Subcutaneous adipose tissue (tissue), 4 donors: ENCODE measurements around the gene FBXO48. TPM values are rescaled to one million over a fixed set of nuclear protein-coding genes. Genes with fewer than 3 reads are reported as not detected.

ENCODE experiments used
- total RNA-seq, 4 donors: library from RNA; depleted of rRNA; stranded (reverse); fragments of >200 nt; gene quantifications; one replicate each; pipeline ENCODE4 v1.1.0, GENCODE V29; 2016
- TF ChIP-seq, protein P1 (sequence below): fragments of 450-650 bp; IDR thresholded peaks from one replicate; pipeline ENCODE4 v1.5.1; 2016; ENCODE audit warnings: low read depth, mild to moderate bottlenecking, control low read depth, antibody characterized with exemption, moderate library complexity

FBXO48 gene
- total RNA-seq, 4 donors from 2014 or later: 1.3 to 2.0 (median 1.8) TPM

DNA sequence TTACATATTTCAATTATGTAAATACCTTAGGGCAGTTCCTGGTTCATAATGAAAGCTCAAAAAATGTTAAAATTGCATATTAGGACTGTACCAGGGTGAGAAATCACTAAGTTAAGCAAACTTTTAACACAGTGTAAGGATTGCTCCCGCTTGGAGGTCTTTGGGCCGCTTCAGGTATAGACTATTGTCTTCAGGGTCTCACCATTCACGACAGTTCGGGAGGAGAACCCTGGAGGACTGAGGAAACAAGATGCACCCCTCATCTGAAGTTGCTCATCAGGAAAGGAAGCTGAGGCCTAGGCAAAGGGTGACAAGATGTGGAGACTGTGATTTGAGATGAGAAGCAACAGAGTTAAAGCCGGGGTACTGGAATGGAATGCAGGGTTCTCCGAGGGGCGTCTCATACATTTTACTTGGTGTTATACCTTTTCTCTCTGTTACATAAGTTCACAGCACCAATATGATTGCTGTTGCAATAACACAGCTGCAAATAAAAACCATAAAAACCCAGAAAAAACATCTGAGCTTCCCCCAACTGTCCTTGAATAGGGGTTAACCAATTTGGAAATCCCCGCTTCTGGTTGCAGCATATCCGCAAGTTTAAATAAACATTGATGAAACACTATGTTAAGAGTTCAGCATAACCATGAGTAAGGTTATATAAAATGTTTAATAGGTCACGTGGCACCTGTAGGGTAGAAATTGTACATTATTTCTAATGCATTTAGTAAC, 40.1 kb downstream of the FBXO48 start:
- TF ChIP-seq, protein P1, sequence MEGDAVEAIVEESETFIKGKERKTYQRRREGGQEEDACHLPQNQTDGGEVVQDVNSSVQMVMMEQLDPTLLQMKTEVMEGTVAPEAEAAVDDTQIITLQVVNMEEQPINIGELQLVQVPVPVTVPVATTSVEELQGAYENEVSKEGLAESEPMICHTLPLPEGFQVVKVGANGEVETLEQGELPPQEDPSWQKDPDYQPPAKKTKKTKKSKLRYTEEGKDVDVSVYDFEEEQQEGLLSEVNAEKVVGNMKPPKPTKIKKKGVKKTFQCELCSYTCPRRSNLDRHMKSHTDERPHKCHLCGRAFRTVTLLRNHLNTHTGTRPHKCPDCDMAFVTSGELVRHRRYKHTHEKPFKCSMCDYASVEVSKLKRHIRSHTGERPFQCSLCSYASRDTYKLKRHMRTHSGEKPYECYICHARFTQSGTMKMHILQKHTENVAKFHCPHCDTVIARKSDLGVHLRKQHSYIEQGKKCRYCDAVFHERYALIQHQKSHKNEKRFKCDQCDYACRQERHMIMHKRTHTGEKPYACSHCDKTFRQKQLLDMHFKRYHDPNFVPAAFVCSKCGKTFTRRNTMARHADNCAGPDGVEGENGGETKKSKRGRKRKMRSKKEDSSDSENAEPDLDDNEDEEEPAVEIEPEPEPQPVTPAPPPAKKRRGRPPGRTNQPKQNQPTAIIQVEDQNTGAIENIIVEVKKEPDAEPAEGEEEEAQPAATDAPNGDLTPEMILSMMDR: no peak

DNA sequence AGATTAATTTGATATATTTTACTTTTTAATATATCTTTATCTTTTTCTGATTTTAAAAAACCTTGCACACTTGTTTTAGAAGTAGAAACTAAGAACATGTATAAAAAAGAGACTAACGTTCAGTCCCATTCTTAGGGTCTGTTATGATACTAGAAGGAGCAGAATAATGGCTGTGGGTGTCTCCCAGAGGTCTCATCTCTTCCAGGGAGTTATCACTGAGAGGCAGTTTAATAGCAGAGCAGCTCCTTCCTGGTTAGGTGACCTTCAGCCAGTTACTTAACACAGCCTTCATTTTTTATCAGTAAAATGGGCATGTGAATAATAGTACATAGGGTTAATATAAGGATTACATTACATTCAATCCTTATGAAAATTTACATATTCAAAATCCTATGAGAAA, 40.6 kb downstream of the FBXO48 start:
- TF ChIP-seq, protein P1: no peak

DNA sequence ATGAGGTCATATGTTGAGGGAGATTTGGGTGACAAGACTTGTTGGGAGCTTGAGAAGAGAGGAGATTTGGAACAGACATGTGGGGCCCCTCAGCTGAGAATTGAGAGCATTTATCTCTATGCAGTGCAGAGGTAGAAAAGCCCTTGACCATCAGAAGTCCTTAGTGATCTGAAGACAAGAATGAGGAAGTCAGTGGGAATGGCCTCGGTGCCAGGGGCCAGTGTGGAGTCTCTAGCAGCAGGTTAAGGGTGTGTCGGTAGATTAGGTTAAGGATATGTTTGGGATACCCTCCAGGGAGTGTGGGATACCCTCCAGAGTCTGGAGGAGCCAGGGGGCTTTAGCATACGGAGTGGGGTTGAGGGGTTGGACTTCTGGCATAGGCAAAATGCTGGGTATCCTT, 41.6 kb downstream of the FBXO48 start:
- TF ChIP-seq, protein P1: no peak

DNA sequence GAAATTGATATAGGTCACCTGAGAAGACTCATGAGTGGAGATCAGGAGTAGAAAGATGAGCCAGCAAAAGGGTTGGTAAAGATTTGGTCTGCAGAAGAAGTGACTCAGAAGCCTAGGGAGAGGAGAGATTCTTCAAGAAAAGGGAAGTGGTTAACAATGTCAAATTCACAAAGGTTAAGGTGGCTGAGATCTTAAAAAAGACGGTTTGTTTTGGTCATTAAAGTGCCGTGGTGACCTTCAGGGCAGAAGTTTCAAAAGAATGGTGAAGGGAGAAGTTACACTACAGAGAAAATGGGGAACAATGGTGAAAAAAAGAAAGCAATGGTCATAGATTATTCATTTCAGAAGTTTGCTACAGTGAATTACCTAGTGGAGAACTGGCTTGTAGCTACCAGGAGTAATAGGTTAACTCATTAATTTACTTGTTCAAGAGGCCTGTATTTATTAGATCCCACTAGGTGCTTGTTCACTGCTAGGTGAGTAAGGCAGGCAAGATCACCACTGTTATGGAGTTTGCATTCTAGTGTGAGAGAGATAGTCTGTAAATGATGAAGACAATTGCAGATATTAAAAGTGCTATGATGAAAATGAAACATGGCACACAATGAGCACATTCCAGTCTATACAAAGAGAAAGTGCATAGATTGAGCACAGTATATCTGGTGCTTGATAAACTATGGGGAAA, 43.0 kb downstream of the FBXO48 start:
- TF ChIP-seq, protein P1: no peak

DNA sequence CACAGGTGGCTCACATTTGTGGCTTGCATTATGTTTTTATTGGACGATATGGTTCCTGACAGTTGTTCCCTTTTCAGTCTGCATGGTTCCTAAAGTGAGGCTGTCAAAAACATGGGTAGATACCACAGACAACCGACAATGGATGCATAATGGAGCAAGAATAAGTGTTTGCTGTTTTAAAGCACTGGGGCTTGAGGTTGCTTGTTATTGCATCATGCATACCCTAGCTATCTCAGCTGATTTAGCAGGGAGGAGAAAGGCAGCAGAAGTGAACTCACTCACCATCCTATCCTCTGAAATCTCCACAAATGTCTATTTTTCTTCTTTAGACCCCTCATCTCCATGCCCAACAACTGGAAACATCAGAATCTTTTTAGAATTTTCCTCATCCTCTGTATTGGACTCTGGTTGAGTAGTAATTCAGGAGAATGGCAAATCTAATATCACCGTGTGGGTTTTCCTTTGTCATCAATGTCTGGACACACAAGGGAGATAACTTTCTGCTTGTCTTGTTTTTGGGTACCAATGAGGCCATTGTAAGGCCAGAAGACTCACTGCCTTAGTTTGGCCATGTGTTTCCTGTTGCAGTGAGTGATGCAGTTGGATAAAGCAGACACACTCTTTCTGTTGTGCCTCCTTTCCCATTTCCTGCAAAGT, 46.7 kb downstream of the FBXO48 start:
- TF ChIP-seq, protein P1: no peak

DNA sequence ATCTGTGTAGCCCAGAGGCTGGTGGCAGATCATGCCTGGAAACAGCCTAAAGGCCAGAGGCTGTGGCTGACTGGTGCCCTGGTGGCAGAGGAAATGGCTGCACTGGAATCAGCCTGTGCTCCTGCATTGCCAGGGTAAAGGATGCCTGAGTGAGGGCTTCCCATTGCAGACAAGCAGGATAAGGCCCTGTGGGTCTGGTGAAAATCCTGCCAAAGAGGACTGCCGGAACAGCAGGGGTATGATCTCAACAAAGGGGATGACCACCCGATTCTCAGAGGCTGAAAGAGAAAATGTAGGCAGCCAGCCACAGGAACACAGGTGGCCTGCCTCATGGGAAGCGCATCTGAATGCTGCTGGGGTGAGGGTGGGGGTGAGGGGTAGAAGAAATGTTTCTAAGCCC, 48.2 kb downstream of the FBXO48 start:
- TF ChIP-seq, protein P1: no peak

DNA sequence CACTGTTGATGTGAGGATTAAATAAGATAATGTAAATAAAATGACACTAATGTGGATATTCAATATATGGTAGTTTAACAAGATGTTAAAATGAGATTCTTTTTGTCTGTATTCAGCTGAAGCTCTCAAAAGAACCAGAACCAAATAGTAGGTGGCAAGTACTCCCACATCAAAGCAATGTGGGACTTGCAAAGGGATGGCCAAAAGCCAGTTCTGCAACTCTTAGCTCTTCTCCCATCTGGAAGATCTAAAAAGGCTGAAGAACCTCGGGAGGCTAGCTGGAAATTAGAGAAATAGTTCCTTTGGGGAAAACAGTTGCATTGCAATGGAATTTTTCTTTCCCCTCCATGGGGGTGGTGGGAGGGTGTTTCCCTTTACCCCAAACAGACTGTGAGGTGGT, 48.7 kb downstream of the FBXO48 start:
- TF ChIP-seq, protein P1: no peak
